Measurements from ENCODE around the gene ANKMY1. TPM values are rescaled to one million over a fixed set of nuclear protein-coding genes. Genes with fewer than 3 reads are reported as not detected.
A peak's percentile ranks its signal among the peaks of the same experiment; 100 is the strongest.

ANKMY1 gene
- total RNA-seq, 1 experiment from 2014 or later, result 28.3 TPM

DNA sequence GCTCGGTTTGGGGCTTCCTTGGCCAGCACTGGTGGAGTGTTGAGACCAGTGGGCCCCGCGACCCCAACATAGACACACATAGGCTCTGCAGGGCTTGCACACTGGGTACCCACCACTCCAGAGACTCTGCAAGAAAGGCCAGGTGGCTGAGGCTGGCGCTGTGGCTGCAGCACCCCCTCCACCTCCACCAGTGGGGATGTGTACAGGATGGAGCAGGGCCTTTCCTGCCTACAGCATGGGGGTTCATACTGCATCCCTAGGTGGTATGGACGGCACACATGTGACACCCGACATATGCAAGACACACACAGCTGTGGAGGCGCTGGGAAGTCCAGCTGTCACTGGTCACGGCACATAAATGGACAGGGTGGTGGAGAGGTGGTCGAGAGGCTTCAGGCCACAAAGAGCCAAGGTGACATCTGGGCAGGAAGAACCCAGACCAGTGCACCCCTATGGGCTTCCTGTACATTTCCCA lies 11.8 kb upstream of the ANKMY1 start:
- H3K36me3 ChIP-seq (ENCODE audit: control insufficient read depth in 1 of 2, insufficient read depth in 2 of 2, low read length in 2 of 2), result no peaks in the 10 kb centered on the region
- peaks cover 36 to 53% of the 10 kb centered on the region in 2 experiments for H3K4me1 ChIP-seq (ENCODE audit: control insufficient read depth in 1 of 2, insufficient read depth in 2 of 2, low read length in 2 of 2)
- peak overlapping the region; percentile 82 for H3K9ac ChIP-seq (ENCODE audit: low read length)
- intact Hi-C loops (cut with micrococcal nuclease), result loop anchor here (5.0 to 10.0 kb wide), 2 partner anchors 57 to 335 kb away; no protein-coding TSS in a partner anchor
- POLR2A ChIA-PET, result interaction anchor here (1.0 kb wide), 1 partner anchor 10 kb away, joined by 4 read pairs; no protein-coding TSS in a partner anchor
- DNase-seq (ENCODE audit: low read depth, low spot score) (no peak), ATAC-seq (no peak)
- RAD21 ChIA-PET (ENCODE audit: low non-redundant PET in 1 of 2, low total read pairs in 2 of 2, uncharacterized antibody in 2 of 2, unreplicated experiment in 2 of 2), result no interaction called here
- peaks cover 35% of the 10 kb centered on the region; the same call in 1 of the 2 replicates for H3K79me2 ChIP-seq (ENCODE audit: insufficient read depth, low read length)
- H3K9me3 ChIP-seq (ENCODE audit: control insufficient read depth in 1 of 2, insufficient read depth in 1 of 2, low read depth in 1 of 2, low read length in 2 of 2), result no peaks in the 10 kb centered on the region
- TF ChIP-seq POLR2AphosphoS5 (IDR thresholded peaks at IDR 0.05; ENCODE audit: low read depth, low read length), result peak; percentile 38; the same call in 1 of the 2 replicates
- TF ChIP-seq SP1 (IDR thresholded peaks at IDR 0.05; ENCODE audit: low read depth), result no peak
- peak overlapping the region; percentile 92 for H3K4me2 ChIP-seq (ENCODE audit: low read length)
- TSS peak; percentile 25 for BruUV-seq (replicated peaks)
- no peaks in the 10 kb centered on the region for H4K20me1 ChIP-seq (ENCODE audit: insufficient read depth)
- H2AFZ ChIP-seq (ENCODE audit: low read depth, low read length, poor library complexity, severe bottlenecking), result no peak overlapping the region
- H3K27me3 ChIP-seq (ENCODE audit: insufficient read depth, low read length), result no peaks in the 10 kb centered on the region
- peak overlapping the region; percentile 54 to 76 for H3K4me3 ChIP-seq (replicated peaks in 1 of 2; ENCODE audit: low read depth in 1 of 2, low read length in 2 of 2)
- H3K27ac ChIP-seq (ENCODE audit: low read depth, low read length), result peak overlapping the region; percentile 93
- no peaks in the 10 kb centered on the region for H3K9me2 ChIP-seq (ENCODE audit: insufficient read depth)
- CTCF ChIA-PET, result interaction anchor here (1.7 kb wide), 1 partner anchor 10 kb away, joined by 7 read pairs; no protein-coding TSS in a partner anchor

DNA sequence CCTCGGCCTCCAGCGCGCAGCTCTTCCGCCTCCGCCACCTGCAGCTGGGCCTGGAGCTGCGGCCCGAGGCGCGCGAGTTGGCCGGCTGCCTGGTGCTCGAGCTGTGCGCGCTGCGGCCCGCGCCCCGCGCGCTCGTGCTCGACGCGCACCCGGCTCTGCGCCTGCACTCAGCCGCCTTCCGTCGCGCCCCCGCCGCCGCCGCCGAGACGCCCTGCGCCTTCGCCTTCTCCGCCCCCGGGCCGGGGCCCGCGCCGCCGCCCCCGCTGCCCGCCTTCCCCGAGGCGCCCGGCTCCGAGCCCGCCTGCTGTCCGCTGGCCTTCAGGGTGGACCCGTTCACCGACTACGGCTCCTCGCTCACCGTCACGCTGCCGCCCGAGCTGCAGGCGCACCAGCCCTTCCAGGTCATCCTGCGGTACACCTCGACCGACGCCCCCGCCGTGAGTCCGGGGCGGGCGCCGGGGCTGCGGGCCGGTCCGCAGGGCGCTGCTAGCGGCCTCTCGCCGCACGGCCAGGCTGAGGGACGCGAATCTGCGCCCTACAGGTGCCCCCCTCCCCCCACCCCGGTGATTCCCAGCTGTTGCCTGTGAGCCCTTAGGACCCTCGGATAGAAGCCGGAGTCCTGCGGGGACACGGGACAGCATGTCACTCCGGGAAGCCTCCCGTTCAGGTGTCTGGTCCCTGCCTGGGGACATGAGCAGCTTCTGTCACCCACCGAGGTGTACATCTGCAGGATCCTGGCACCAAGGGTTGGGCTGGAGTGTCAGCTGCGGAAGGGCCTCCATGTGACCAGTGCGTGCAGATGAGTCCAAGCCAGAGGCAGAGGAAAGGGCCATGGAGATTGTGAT lies 11.1 kb upstream of the ANKMY1 start:
- no peaks in the 10 kb centered on the region for H3K9me2 ChIP-seq (ENCODE audit: insufficient read depth)
- ChIA-PET POLR2A (interaction anchor here (1.0 kb wide), 1 partner anchor 11 kb away, joined by 4 read pairs; no protein-coding TSS in a partner anchor), CTCF (interaction anchor here (1.7 kb wide), 1 partner anchor 11 kb away, joined by 7 read pairs; no protein-coding TSS in a partner anchor), RAD21 (ENCODE audit: low non-redundant PET in 1 of 2, low total read pairs in 2 of 2, uncharacterized antibody in 2 of 2, unreplicated experiment in 2 of 2) (no interaction called here)
- H3K27me3 ChIP-seq (ENCODE audit: insufficient read depth, low read length), result no peaks in the 10 kb centered on the region
- intact Hi-C loops (cut with micrococcal nuclease), result loop anchor here (5.0 to 10.0 kb wide), 2 partner anchors 57 to 334 kb away; no protein-coding TSS in a partner anchor
- ATAC-seq, result peak; percentile 3; the same call in 1 of the 2 replicates
- no TSS peak for BruUV-seq (replicated peaks)
- H3K4me2 ChIP-seq (ENCODE audit: low read length), result peak overlapping the region; percentile 92
- no peaks in the 10 kb centered on the region for H4K20me1 ChIP-seq (ENCODE audit: insufficient read depth)
- H3K4me3 ChIP-seq (replicated peaks in 1 of 2; ENCODE audit: low read depth in 1 of 2, low read length in 2 of 2), result peak overlapping the region; percentile 54 to 76
- no peaks in the 10 kb centered on the region for H3K9me3 ChIP-seq (ENCODE audit: control insufficient read depth in 1 of 2, insufficient read depth in 1 of 2, low read depth in 1 of 2, low read length in 2 of 2)
- no peak for DNase-seq (ENCODE audit: low read depth, low spot score)
- peaks cover 35% of the 10 kb centered on the region; the same call in 1 of the 2 replicates for H3K79me2 ChIP-seq (ENCODE audit: insufficient read depth, low read length)
- H2AFZ ChIP-seq (ENCODE audit: low read depth, low read length, poor library complexity, severe bottlenecking), result no peak overlapping the region
- H3K36me3 ChIP-seq (ENCODE audit: control insufficient read depth in 1 of 2, insufficient read depth in 2 of 2, low read length in 2 of 2), result no peaks in the 10 kb centered on the region
- peak overlapping the region; percentile 82 for H3K9ac ChIP-seq (ENCODE audit: low read length)
- peaks cover 42 to 59% of the 10 kb centered on the region in 2 experiments for H3K4me1 ChIP-seq (ENCODE audit: control insufficient read depth in 1 of 2, insufficient read depth in 2 of 2, low read length in 2 of 2)
- H3K27ac ChIP-seq (ENCODE audit: low read depth, low read length), result peak overlapping the region; percentile 93
- 0 out of 2 replicates have a peak, but pooled peaks have one; percentile 14 for TF ChIP-seq POLR2AphosphoS5 (IDR thresholded peaks at IDR 0.05; ENCODE audit: low read depth, low read length)
- TF ChIP-seq, protein P1, sequence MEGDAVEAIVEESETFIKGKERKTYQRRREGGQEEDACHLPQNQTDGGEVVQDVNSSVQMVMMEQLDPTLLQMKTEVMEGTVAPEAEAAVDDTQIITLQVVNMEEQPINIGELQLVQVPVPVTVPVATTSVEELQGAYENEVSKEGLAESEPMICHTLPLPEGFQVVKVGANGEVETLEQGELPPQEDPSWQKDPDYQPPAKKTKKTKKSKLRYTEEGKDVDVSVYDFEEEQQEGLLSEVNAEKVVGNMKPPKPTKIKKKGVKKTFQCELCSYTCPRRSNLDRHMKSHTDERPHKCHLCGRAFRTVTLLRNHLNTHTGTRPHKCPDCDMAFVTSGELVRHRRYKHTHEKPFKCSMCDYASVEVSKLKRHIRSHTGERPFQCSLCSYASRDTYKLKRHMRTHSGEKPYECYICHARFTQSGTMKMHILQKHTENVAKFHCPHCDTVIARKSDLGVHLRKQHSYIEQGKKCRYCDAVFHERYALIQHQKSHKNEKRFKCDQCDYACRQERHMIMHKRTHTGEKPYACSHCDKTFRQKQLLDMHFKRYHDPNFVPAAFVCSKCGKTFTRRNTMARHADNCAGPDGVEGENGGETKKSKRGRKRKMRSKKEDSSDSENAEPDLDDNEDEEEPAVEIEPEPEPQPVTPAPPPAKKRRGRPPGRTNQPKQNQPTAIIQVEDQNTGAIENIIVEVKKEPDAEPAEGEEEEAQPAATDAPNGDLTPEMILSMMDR (IDR thresholded peaks at IDR 0.05 in 2 of 3, conservative IDR thresholded peaks at IDR 0.05 in 1 of 3; ENCODE audit: borderline replicate concordance in 1 of 3, insufficient read depth in 1 of 3, low read depth in 2 of 3, low read length in 2 of 3), result no peak
- TF ChIP-seq CEBPB (IDR thresholded peaks at IDR 0.05; ENCODE audit: low read depth), result no peak
- no peak for TF ChIP-seq ELF1 (IDR thresholded peaks at IDR 0.05; ENCODE audit: borderline replicate concordance, low read depth)
- TF ChIP-seq SIN3A (IDR thresholded peaks at IDR 0.05; ENCODE audit: low read depth), result no peak
- peak; percentile 66 for TF ChIP-seq ZFX (IDR thresholded peaks at IDR 0.05)
- TF ChIP-seq ZNF274 (IDR thresholded peaks at IDR 0.05; ENCODE audit: low read depth, low read length), result no peak
- TF ChIP-seq, protein P2, sequence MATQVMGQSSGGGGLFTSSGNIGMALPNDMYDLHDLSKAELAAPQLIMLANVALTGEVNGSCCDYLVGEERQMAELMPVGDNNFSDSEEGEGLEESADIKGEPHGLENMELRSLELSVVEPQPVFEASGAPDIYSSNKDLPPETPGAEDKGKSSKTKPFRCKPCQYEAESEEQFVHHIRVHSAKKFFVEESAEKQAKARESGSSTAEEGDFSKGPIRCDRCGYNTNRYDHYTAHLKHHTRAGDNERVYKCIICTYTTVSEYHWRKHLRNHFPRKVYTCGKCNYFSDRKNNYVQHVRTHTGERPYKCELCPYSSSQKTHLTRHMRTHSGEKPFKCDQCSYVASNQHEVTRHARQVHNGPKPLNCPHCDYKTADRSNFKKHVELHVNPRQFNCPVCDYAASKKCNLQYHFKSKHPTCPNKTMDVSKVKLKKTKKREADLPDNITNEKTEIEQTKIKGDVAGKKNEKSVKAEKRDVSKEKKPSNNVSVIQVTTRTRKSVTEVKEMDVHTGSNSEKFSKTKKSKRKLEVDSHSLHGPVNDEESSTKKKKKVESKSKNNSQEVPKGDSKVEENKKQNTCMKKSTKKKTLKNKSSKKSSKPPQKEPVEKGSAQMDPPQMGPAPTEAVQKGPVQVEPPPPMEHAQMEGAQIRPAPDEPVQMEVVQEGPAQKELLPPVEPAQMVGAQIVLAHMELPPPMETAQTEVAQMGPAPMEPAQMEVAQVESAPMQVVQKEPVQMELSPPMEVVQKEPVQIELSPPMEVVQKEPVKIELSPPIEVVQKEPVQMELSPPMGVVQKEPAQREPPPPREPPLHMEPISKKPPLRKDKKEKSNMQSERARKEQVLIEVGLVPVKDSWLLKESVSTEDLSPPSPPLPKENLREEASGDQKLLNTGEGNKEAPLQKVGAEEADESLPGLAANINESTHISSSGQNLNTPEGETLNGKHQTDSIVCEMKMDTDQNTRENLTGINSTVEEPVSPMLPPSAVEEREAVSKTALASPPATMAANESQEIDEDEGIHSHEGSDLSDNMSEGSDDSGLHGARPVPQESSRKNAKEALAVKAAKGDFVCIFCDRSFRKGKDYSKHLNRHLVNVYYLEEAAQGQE (IDR thresholded peaks at IDR 0.05; ENCODE audit: low read depth), result no peak
- no peak for TF ChIP-seq FOSL1 (IDR thresholded peaks at IDR 0.05; ENCODE audit: low read depth)
- TF ChIP-seq SRF (IDR thresholded peaks at IDR 0.05; ENCODE audit: low read depth), result no peak
- no peak for TF ChIP-seq SP1 (IDR thresholded peaks at IDR 0.05; ENCODE audit: low read depth)
- no peak for TF ChIP-seq POLR2A (IDR thresholded peaks at IDR 0.05; ENCODE audit: borderline replicate concordance, extremely low read depth, insufficient read depth, insufficient read length)

Measured in HCT116 (cell line).